M059J (cell line): Measurements from ENCODE around the gene HDAC4. TPM values are rescaled to one million over a fixed set of nuclear protein-coding genes. Genes with fewer than 3 reads are reported as not detected.
A peak's percentile ranks its signal among the peaks of the same experiment; 100 is the strongest.

Source experiments
- DNase-seq: peaks from one replicate; pipeline ENCODE4 v3.0.0-alpha.2; 2012; ENCODE audit warnings: low read depth
- total RNA-seq: library from RNA; depleted of rRNA; stranded (reverse); fragments of >200 nt; shearing (Covaris generic); gene quantifications from 2 replicates; pipeline ENCODE4 v1.2.3, GENCODE V29; 2014

The HDAC4 gene
- total RNA-seq, 1 experiment from 2014 or later: 3.9 TPM

DNA sequence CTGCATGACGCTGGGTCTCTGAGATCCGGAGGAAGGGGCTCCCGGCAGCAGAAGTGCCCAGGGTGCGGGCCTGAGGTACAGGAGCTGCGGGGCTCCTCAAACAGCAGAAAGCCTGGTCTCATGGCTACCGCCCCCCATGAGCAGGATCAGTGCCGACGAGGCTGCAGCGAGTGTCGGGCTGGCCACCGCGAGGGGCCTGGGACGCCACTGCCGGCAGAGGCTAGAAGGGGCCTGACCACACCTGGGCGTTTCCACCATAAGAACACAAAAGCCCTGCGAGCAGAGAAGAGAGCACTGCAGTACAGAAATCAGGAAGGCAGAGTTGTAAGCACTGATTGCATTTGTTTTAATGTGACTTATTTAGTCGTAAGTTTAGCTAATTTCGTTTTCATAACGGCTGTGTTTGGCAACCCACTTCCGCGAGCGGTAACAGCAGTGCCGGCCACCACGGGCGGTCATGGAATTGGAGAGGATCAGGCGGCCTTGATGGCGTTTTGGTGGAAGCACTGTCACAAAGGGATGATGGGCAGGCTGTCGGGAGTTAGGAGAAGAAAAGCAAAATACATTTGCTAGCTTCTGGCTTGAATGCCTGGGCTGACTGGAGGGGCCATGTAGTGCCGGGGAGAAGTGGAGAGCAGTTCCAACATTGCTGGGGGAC is 117.4 kb downstream of the HDAC4 start:
- no peak for DNase-seq

DNA sequence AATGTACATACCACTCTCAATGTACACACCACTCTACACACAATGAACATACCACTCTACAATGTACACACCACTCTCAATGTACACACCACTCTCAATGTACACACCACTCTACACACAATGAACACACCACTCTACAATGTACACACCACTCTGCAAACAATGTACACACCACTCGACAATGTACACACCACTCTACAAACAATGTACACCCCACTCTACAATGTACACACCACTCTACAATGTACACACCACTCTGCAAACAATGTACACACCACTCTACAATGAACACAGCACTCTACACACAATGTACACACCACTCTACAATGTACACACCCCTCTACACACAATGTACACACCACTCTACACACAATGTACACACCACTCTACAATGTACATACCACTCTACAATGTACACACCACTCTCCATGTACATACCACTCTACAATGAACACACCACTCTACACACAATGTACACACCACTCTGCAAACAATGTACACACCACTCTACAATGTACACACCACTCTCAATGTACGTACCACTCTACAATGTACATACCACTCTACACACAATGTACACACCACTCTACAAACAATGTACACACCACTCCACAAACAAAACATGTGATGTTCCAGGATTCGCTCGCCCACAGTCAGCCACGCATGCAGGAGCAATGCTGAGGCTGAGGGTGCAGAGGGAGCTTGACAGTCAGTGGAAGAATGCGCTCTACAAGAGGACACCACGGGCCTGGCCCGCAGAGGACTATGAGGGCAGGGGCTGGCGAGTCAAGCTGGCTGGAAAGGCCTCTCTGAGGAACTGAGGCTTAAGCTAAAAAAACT is 118.2 kb downstream of the HDAC4 start:
- DNase-seq: no peak

DNA sequence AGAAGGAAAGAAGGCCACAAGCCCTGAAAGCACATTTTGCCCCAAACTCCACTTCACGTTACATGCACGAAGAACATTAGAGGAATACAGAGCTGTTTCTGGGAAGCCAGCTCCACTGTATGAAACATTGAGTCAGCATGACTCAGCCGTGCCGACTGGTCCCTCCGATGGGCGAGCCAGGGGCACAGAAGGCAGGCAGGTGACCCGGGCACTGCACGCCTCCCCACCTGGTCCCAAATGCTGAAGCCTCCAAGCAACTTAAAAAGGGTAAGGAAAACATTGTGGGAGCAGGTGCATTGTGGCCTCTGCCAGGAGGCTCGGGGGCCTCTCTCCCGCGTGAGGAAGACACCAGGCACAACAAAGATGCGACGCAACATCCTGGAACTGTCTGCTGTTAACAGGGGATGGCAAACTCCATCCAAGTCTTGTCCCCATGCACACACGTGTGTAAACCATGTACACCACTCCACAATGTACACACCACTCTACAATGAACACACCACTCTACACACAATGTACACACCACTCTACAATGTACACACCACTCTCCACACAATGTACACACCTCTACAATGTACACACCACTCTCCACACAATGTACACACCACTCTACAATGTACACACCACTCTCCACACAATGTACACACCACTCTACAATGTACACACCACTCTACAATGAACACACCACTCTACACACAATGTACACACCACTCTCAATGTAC is 120.4 kb downstream of the HDAC4 start:
- DNase-seq: peak; percentile 83

DNA sequence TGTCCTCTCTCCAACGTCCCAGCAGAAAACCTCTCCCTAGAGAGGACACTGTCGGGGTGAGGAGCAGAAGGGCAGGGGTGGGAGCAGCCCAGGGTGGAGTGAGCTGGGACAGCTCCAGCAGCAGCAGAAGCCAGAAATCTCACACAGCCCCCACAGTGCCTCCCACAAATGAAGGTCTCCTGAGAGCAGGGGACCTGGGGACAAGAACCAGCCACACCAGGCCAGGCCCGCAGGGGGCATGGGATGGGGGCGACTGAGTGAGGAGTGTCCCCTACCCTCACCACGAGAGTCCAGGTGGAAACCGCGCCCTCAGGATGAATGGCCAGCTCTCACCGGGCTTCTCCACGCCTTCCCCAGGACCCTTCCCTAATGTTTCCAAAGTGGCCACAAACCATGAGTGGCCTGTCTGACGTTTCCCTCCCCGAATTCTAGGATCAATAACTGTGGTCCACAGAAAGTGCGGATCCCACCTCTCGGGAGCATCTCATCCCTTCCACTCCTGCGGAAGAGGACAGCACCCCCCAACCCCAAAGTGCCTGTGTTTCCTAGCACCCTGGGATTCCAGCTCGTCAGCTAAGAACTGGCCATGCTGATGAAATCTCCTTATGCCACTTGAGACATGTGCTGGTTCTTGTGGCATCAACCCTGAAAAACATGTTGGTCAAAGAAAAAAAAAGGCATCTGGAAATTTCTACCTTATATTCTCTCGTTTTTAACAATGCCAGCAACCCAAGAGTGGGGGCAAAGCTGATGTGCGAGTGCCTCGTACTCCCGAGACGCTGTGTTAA is 121.1 kb downstream of the HDAC4 start:
- no peak for DNase-seq

DNA sequence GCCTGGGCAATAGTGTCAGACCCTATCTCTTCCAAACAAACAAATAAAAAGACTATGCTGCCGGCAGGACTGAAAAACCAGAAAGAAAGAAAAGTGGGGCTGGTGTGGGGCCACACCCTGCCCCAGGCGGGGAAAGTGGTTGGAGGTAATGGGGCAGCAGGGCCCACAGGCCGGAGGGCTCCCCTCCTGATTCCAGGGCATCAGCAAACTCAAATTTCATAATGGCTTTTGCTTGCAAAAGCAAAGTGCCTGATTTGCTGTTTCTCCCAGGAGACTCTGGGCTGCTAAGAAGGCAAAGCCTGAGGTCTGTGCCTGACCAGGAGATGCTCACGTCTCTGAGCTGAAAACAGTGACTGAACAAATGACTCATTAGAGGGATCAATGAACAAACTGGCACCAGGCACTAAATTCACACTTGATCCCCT is 121.9 kb downstream of the HDAC4 start:
- no peak for DNase-seq

DNA sequence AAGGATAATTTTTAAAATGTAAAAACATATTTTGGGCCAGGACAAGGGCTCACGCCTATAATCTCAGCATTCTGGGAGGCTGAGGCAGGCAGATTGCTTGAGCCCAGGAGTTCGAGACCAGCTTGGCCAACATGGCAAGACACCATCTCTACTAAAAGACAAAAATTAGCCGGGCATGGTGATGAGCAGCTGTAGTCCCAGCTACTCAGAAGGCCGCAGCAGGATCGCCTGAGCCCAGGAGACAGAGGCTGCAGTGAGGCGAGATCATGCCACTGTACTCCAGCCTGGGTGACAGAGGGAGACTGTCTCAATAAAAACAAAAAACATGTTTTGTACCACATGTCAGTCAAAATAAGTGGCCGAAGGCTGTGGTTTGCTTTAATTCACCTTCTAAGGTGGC is 122.5 kb downstream of the HDAC4 start:
- no peak for DNase-seq

DNA sequence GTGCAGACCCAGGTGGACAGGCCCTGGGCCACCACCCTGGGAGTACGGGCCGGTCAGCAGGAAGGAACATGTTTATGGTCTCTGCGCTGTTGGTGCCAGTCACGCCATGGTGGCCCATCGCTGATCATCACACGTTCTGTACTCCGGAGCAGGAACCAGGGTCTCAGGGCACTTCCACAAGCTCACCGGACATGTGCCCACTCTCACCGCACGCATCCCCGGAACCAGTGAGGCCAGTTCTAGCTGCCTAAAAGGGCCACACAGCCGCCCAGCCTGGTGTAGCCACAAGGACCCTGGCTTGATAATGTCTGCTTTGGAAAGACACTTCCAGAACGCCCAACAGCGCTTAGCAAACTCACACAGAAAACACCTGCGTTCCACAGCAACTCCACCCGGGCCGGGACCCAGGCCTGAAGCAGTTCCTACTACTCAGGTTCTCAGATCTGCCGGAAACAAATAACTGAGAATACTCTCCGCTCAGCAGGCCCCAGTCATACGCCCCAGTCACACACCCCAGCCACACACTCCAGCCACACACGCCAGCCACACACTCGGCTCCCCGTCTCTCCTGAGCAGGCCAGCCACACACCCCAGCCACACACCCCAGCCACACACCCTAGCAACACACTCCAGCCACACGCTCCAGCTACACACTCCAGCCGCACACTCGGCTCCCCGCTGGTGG is 123.3 kb downstream of the HDAC4 start:
- no peak for DNase-seq

DNA sequence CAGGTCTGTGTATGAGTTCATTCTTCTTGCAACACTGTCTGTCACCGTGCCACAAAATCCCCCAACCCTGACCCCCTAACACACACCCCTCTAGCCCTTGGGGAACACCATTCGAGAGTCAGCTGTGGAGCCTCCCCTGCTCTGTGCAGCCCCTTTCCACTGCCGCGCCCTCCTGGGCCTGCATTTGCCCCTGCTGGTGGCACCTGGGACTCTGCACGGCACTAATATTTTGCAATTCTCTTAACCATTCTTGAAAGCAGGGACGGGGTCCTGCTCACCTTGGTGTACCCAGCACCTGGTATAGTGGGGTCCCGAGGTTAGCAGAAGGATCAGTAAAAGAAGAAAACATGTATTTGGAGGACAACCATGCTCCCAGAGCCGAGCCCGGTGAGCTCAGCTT is 124.0 kb downstream of the HDAC4 start:
- DNase-seq: no peak

DNA sequence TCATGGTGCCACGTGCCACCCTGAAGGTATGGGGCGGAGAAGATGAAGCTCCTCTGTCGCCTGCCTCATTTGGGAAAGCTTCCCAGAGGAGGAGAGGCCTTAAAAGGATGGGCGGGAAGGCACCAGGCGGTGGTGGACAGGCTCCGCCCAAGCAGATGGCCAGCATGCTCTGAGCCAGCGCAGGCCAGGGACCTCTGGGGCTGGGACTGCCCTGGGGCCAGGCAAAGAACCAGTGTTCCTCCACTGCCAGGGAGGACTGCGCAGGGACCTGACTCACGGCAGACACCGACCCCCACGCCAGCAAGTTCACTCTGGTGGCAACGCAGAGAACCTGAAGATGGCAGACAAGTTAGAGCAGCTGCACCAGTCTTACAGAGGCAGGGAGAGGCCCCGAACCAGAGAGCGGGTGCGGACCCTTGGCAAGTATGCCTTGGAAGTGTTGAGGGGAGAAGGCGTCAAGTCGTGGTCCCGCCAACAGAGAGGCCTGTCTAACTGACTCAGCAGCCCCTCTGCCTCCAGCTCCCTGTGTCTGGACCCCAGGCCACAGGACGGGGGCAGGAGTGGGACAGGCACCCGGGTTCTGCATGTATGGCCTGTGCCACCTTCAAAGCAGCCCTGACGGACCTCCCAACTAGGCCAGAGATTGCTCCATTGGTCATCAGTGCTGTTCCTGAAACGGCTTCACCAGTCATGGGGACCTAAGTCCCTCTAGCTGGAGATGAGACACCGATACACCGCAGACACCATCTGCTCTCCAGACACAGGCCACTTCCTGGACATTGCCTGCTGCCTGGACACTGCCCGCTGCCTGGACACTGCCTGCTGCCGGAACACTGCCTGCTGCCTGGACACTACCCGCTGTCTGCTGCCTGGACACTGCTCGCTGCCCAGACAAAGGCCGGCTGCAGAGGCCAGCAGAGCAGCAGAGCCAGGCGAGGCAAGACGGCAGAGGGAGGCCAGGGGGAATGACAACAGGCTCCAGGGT is 124.7 kb downstream of the HDAC4 start:
- peak; percentile 90 for DNase-seq

DNA sequence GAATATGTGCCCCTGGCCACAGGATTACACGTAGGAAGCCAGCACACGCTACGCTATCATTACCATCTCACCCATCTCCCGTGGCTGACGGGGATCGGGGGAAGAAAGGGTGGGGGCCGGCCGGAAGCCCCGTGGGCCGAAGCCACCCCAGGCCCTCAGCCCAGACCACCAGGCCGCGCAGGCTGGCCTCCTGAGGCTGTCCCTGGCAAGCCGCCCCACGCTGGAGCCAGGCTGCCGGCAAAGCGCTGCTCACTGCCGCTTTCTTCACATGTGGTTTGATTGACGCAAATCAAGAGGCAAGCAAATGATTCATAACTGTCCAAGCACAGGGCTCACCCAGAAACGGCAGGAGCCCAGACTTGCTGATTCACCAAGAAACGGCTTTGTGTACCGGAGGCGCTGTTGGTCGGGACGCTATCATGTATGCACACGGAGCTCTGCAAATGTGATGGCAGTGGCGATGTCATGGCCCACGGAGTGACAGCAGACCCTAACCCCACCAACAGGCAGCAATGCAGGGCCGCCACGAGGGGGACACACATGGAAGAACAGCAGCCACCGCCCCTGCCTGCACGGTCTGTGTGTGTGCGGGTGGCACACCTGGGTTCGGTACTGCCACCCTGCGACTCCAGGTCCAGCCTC is 125.7 kb downstream of the HDAC4 start:
- DNase-seq: peak; percentile 95

DNA sequence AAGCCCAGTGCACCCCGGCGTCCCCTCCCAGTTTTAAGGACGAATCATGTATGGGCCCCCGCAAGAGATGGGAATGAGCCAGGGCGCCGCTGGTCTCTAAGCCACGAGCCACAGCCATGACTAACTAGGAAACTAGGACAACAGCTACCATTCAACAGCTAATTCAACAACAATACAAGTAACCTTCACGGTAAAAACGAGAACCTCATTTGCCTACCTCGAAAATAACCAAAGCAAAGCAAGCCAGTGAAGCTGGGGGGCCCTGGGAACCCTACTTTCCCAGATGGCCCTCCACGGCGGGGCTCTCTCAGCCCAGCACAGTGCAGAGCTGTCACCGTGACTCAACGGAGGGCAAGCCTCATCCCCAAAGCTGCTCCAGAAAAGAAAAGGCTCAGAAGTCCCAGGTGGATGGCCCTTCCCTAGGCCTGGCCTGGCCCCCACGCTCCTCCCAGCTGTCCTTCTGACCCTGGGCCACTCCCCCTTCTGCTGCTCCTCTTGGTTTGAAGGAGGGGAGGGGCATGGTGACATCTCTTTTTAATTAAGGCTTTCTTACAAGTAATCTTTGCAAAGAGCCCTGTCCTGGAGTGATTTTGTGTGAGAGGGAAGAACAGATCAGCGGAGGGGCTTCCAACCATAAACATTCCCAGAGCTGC is 126.3 kb downstream of the HDAC4 start:
- peak; percentile 83 for DNase-seq

DNA sequence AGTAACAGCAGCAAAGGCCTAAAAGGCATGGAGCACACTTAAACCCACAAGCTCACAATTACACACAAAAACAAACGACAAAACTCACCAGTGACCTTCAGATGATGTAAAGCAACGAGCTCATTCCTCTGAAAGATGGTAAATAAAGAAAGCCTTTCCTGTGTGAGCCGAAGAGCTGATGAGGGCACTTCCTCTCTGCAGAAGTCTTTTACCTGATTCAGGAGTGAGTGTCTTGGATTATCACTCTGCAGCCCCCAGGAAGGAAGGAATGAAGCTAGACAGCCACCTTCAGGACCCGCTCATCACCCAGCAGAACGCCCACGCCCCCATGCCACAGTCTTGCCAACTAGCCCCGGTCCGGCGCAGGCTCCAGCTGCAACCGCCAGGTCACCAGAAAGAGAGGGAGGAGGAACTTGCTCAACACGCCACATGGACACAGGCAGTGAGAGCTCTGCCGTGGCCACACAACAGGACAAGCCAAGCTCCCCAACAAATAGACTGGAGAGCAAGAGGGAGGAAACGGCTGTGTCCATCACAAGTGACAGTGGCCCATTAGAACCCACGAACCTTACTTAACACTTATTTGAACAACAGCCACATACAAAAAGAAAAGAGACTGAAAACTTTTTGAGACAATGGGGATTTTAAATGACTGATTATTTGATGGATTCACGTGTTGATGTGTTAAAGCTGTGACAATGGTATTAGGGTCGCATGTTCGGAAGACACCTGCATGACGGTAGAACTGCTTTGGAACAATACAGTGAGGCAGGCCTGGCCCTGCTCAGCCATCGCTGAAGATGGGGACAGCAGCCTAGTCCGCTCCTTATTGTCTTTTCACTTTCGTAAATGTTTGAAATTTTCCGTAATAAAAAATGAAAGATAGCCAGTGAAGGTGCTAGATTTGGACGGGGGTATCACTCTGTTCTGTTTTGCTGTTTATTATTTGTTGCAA is 127.3 kb downstream of the HDAC4 start:
- DNase-seq: no peak

DNA sequence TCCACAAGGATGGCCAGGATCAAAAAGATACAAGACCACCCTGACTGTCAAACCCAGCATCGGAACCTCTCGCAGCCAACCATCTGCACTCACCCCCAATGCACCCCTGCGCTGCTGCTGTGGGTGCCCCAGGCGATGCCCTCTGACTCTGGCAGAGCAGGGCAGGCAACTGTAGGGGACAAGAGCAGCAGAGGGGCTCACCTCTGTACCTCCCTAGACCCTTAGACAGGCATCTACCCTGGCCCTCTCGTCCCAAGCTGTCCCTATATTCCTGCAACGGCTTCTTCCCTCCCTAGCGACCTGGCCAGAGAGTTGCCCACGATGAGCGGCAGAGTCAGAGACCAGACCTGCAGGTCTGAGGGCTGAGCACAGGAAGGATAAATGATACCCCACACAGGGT is 128.2 kb downstream of the HDAC4 start:
- DNase-seq: no peak

DNA sequence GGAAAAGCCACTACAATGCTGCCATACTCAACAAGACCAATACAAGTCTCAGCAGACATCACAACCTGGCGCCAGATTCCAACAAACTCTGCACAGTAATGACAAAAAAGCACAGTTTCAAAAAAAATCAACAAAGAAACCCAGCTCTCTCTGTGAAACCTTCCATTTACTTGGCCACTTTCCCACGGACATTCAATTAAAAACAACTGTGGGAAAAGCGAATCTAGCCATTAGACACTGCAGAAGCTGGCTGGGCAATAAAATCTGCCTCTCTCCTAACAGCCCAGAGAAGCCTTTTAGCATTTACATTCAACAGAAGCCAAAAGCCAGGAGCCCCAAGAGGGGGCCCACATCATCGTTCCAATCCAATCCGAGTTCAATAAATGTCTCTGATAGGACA is 128.9 kb downstream of the HDAC4 start:
- DNase-seq: no peak

DNA sequence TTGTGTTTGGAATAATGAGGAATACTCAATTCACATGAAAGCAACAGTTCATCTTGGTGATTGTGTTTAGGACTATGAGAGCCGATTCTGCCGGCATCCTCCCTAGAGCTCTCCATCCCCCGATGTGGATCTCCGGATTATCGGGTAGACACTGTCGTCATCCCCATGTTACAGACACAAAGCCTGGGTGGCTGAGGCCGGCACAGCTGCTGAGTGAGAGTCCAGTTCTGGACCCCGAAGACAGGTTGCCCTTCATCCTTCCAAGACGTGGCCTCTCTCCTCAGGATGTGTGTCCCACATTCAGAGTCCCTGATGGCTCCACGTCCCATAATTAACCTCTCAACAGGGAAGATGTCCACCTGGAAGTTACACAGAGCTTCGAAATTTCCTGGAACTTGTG is 129.3 kb downstream of the HDAC4 start:
- DNase-seq: no peak

DNA sequence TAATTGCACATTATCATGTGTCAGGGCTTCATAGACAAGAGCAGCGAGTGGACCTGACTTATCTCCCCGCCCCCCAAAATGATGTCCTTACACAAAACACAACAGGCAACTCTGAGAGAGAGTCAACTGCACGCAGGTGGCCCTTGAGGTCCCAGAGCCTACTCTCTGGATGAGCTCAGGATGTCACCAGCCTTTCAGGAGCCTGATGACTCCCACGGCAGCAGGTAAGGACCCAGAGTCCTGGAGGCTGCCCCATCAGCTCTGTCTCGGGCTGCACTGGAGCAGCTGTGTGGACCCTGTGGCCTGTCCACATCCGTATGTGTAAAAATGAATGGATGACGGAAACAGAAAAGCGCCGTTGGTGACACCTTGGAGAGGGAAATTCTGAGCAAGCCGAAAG is 130.9 kb downstream of the HDAC4 start:
- no peak for DNase-seq

DNA sequence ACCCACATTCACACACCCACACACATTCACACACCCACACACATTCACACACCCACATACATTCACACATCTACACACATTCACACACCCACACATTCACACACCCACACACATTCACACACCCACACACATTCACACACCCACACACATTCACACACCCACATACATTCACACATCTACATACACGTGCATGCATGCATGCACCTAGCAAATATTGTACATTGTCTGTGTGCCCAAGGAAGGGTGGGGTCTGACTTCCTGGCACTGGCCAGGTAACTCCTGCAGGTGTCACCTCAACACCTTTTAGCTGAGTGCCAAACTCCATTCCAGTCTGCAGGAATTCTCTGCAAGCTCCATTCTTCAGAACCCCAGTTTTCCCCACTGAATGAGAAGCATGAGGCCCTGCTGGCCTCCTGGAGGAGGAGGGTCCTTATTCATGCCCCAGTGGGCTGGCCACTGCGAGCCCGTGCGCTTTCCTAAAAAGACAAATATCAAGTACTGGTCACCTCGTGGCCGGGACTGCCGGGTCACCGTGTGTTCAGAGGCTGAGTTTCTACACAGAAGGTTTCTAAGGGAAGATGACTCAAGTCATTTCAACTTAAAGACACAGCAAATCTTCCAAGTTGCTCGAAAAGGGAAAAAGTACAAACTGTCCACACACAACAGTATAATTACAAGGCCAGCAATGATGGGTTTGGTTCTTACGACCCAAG is 131.5 kb downstream of the HDAC4 start:
- no peak for DNase-seq
